Colon (tissue), 2 donors: ENCODE results near the gene PTPN2.
"Not testable (repeated sequence)": the region's sequence is repeated elsewhere in the genome, so short reads cannot be mapped to it uniquely, and the experiment has no call there.

Experiments used
- FAIRE-seq: peaks from 2 replicates; lab custom pipeline; 2012; peaks lifted over from hg19 to GRCh38; lab: Jason Lieb, UNC
- donor health status: control.
- donor health status: control.

PTPN2 gene

GRCh38 chr18:12883684-12884405, at the start of gene PTPN2:
PTPN2 (minus strand) TSS chr18:12884237; CDS start chr18:12884141, 96 bp downstream.
- FAIRE-seq: no peak

DNA sequence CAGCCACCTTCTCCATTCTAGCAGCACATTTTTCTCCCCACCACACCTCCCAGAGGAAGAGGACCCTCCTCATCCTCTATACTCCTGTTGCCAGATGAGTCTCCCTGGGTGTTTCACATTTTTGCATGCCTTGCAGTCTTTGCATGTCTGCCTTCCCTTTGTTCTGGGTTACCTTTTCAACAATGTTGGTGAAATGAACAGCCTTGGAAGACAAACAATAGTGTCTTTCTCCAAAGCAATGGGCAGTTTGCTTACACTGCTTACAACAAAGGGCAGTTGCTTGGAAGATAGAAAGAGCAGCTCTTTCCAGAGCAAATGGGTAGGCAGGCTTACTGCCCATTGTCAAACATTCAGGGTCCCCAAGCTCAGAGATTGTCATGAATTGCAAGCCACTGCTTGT, 49.3 kb upstream of the PTPN2 start:
- FAIRE-seq: no peak

- FAIRE-seq: no peak
Measured at GRCh38 chr18:12930908-12931307, 46.9 kb upstream of the PTPN2 start.

DNA sequence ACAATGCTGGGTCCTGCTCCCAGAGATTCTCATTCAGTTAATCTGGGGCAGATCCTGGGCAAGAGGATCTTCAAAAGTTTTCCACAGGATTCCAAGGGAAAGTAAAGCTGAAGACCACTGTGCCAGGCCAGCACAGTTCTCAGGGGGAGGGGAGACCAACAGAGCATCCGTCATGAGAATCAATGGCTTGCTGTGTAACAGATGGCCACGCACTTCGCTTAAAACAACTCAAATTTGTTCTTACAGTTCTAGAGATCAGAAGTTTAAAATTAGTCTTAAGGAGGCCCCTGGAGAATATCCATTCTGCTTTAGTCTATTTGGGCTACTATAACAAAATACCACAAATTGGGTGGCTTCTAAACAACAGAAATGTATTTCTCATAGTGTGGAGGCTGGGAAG, 46.3 kb upstream of the PTPN2 start:
- no peak for FAIRE-seq

DNA sequence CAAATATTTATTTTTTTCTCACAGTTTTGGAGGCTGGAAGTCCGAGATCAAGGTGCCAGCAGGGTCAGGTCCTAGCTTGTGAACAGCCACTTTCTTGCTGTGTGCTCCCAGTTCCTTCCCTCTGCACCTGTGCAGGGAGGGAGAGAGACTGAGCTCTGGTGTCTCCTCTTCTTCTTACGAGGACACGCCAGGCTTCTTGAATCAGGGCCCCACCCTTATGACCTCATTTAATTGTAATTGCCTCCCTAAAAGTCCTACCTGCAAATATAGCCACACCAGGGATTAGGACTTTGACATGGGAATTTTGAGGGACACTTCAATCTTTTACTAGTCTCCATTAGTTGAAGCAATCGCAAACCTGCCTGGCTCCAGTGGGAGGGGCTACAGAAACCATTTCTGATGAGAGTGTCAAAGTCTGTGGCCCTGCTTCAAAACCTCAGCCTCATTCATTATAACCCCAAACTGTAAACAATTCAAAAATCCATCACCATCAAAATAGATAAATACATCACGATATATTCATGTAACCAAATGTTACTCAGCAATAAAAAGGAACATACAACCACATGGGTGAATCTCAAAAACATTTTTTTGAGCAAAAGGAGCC, 45.5 kb upstream of the PTPN2 start:
- no peak for FAIRE-seq

- FAIRE-seq: no peak
Measured at GRCh38 chr18:12928641-12929040, 44.6 kb upstream of the PTPN2 start.

DNA sequence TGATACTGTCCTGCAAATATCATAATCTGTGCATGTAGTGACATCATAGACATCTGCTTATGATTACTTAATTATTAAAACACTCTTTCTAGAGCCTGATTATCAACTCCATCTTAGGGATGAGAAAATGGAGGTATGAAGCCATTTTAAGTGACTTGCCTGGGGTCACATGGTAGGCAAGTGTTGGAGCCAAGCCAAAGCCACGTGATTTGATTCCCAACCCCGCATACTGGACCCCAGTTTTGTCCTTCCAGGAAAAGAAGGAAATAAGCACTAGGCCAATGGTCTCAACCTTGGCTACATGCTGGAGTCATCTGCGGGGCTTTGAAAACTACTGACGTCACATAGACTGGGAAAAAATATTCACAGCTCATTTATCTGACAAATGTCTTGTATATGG, 44.2 kb upstream of the PTPN2 start:
- FAIRE-seq: no peak

- FAIRE-seq: no peak
Measured at GRCh38 chr18:12924616-12925015, 40.6 kb upstream of the PTPN2 start.

- no peak for FAIRE-seq
Measured at GRCh38 chr18:12922266-12922665, 38.2 kb upstream of the PTPN2 start.

DNA sequence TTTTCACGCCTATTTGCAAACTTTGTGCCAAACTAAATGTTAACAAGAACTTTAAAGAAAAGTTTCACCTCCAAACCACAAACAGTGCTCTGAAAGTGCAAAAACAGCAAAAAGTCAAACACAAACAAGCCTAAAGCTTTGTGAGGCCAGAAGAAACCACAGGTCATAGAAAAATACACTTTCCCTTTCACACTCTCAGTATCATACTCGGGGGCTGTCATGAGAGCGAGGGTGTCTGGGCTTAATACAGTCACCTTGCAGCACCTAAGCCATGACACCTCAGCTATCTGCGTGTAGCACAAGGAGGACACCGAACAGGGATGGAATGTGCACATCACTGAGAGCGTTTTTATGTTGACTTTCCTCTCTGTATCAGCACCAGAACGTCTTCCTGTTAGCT, 37.1 kb upstream of the PTPN2 start:
- FAIRE-seq: no peak

DNA sequence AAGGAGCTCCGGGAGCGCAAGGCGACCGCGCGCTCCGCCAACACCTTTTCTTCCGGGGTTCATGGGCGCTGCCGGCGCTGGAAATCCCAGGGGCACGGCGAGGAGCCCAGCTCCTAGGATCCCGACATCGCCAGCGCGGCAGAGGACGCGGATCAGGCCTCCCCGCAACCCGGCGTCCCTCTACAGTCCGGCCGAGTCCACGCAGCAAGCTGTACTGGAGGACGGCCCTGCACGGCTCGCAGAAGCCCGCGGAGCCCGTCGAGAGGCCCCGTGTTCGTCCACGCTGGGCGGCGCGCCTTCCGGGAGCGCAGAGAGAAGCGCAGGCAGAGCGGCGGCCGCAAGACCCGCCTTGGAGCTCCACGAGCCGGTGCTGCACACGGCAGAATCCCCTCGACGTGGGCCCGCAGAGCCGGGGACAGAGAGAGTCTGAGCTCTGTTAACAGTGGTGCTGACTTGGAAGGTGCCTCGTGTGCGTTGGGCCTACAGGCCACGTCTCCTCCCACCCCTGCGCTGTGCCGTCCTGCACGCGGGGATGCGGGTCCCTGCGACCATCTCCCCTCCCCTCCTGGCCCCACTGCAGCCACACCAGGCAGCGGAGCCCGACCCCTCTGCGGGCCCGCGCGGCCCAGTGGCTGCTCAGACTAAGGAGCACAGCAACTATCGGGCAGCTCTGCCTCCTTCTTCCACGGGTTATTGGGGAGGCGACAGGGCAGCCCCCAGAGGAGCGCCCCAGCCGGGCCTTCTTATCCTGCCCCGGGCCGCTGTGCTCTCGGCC, 28.1 kb upstream of the PTPN2 start:
- no peak for FAIRE-seq

- no peak for FAIRE-seq
Measured at GRCh38 chr18:12911025-12911928, 27.2 kb upstream of the PTPN2 start.

DNA sequence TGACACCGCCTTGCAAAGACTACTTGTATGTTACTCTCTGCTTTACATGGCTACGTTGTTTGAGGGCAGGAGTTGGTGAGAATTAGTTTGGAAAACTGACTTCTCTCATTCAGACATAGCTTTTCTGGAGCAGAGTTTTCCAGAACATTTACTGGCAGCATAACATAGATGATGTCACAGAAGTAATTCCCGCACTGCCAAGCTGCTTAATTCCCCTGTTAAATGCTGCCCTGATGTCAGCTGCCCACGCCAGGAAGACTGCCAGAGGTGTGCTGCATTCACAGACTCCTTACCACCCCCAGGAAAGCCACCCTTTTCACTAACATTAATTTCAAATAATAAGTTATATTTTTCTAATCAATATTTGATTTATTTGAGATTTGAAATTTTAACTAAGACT, 24.7 kb upstream of the PTPN2 start:
- no peak for FAIRE-seq

- FAIRE-seq: no peak
Measured at GRCh38 chr18:12907258-12907925, 23.4 kb upstream of the PTPN2 start.

DNA sequence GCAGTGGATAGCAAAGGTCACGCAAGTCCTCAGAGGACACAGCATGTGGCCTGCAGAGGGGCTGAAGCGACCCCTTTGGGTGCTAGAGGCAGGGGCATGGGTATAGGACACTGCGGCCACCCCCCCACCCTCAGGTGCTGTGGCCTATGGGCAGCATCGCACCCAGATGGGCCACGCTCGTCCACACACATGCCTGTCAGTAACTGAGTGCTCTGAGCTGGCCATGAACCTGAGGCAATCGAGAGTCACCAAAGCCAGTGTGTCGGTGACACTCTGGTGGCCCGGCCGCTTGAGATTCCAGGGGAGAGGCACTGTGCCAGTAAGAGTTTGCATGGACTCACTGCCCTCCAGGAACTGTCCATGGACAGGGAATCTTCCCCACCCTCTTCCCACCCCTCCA, 22.7 kb upstream of the PTPN2 start:
- no peak for FAIRE-seq

- no peak for FAIRE-seq
Measured at GRCh38 chr18:12906119-12906518, 22.1 kb upstream of the PTPN2 start.

GRCh38 chr18:12904012-12904516, 20.0 kb upstream of the PTPN2 start:
- FAIRE-seq: no peak

DNA sequence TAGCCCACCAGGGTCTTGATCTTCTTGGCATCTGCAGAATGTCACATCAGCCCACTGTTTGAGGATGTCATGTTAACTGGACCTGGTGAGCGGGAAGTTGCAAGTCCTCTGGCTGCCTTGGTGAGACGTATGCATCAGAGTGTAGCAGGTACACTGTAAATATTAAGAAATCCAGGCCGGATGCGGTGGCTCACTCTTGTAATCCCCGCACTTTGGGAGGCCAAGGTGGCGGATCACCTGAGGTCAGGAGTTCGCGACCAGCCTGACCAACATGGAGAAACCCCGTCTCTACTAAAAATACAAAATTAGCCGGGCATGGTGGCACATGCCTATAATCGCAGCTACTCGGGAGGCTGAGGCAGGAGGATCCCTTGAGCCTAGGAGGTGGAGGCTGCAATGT, 17.2 kb upstream of the PTPN2 start:
- FAIRE-seq: not testable (repeated sequence)

DNA sequence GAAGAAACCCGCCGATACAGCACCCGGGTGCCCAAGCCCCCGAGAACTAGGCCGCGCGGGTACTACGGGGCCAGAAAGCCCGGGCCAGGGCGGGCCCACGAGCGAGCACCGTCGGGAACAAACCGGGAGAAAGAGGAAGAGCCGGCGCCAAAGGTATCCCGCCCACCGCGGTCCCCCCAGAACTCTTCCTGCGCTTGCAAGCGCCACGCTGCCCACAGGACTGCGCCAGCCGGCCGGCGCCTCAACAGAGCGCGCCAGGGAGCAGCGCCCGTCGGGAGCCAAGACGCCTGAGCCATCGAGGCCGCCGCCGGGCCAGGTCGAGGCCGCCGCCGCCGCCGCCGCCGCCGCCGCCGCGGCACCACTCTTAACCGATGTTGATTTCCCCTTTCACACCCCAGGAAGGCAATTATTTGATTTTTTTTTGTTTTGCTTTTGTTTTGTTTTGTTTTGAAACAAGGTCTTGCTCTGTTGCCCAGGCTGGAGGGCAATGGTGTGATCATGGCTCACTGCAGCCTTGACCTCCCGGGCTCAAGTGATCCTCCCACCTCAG, 12.8 kb upstream of the PTPN2 start:
- FAIRE-seq: not testable (repeated sequence)

DNA sequence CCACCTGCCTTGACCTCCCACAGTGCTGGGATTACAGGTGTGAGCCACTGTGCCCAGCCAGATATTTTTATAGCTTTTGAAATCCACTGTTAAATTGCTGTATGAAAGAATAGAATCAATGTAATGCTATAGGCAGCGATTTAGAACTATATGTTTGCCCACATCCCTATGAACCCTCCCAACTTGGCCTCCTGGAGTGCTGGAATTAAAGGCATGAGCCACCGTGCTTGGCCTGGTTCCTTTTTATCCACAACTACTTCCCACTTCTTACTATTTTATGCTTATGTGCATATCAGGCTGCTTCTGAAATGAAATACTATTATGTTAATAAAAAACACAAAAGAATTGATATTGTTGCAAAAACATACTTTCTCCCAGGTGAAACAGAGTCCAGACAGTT, 11.6 kb upstream of the PTPN2 start:
- FAIRE-seq: no peak

- FAIRE-seq: no peak
Measured at GRCh38 chr18:12895014-12895413, 11.0 kb upstream of the PTPN2 start.
